SKM-1 (cell line): ENCODE data around the gene FCHSD1.

Source experiments
- DNase-seq: peaks from one replicate; lab custom pipeline; 2025; ENCODE audit not compliant: unreplicated experiment; lab: John Stamatoyannopoulos, UW

FCHSD1 gene

GRCh38 chr5:141672841-141673813 is 21.9 kb upstream of the FCHSD1 start:
- DNase-seq: no peak

DNA sequence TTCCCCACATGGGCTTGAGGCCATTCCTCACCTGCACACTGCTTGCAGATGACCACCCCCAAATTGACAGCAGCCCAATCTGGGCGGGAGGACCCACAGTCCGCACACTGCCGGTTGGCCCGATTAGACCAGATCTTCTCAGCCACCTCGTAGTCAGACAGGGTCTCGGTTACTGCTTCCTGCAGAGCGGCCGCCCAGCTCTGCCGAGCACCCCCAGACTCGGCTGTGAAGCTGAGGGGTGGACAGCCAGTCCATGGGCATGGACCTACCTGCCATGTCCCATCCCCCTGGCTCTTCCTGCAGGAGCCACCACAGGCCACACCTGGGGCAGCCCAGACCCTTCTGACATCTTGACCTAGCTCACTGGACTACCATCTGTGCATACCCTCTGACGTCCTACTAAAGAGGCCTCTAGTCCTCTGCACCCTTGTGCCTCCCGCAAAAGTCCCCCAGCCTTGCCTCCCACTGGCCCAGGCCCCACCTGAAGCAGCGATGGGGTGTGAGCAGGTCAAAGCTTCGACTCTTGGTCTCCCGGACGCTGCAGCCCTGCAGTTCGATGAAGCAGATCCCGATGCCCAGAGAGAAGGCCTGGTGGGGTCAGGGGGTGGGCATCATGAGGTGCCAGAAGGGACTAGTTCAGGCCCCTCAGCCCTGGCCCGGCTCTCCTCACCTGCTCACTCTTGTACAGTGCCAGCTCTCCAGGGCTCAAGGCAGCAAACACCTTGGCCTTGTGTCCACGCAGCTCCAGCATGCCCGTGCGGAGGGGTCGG is 21.0 kb upstream of the FCHSD1 start:
- DNase-seq: no peak

- DNase-seq: no peak
Observed at GRCh38 chr5:141669520-141669919, 18.3 kb upstream of the FCHSD1 start.

GRCh38 chr5:141668601-141669265 is 17.5 kb upstream of the FCHSD1 start:
- DNase-seq: no peak

- no peak for DNase-seq
Observed at GRCh38 chr5:141665995-141666940, 15.1 kb upstream of the FCHSD1 start.

DNA sequence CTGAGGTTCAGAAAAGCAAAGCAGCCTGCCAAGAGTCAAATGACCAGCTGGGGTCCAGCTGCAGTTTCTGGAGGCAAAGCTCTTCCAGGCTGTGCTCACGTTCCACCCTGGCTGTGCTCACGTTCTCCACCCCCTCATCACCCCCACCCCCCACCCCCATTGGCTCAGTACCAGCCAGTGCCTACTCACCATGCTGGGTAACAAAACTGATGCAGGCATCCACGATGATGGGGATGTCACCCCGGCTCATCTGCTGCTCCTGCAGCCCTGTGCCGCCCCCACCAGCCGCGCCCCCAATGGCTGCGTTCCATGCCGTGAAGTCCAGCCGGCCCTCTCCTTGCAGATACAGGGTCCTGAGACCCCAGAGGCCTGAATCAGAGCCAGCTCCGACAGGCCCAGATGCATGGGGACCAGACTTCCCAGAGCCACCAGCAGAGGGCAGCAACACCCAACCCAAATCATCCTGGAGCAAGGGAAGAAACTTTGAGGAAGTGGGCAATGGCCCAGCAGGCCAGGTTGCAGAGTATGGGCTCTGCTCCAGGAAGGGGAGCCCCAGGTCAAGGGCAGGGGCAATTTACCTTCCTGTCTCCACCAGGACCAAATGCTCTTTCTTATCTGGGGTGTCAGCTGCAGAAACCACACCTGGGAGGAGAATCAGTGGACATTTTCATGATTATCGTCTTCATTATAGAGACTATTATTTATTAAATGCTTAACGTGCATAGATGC is 13.7 kb upstream of the FCHSD1 start:
- peak; percentile 81 for DNase-seq

DNA sequence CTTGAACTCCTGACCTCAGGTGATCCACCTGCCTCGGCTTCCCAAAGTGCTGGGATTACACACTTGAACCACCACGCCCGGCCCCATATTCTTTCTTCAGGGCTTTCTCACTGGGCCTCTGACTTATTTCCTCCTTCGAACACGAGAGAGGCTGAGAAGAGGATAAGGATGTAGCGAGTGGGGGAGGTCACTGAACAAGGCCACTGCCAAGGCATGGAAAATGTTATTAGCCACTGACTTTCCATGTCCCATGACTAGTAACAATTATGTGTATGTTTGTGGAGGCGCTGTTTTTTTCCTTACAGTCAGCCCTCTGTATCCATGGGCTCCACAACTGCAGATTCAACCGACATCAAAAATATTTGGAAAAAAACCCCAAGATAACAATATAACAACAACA is 12.3 kb upstream of the FCHSD1 start:
- no peak for DNase-seq

GRCh38 chr5:141662028-141662427 is 10.8 kb upstream of the FCHSD1 start:
- no peak for DNase-seq

DNA sequence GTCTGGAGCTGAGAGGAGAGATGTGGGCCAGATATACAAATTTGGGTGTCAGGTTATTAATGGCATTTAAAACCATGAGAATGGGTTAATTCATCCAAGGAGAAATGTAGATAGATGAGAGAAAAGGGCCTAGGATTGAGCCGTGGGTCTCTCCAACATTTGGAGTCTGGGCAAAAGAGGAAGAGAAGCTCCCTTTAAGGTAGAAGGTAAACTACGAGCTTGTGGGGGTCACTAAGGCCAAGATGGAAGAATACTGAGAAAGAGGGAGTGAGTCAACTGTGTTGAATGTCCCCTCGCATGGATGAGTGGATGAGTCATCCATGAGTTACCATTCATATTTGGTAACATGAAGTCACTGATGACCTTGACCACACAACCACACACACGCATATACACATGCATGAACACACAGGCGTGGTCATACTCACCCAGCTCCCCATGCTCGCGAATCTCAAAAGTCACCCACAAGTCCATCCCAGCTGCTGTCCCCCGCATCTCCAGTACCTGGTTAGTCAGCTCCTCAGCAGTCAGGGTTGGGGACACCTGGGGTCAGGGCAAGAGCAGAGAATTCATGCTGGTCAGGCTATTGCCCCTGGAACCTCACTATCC is 6.8 kb upstream of the FCHSD1 start:
- DNase-seq: no peak

DNA sequence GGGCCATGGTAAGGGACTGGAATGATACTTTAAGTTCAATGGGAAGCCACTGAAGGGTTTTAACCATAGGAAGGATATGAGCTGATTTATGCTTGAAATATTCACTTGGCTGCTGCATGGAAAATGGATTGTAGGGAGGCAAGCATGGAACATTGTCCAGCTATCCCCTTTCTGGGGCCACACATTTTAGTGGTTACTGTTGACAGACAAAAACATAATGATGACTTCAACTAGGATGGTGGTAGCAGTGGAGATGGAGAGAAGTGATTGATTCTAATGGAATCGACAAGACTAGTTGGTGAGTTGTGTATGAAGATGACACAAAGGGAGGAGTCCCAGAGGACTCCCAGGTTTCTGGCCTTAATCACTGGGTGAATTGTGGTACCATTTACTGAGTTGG is 6.2 kb upstream of the FCHSD1 start:
- no peak for DNase-seq

DNA sequence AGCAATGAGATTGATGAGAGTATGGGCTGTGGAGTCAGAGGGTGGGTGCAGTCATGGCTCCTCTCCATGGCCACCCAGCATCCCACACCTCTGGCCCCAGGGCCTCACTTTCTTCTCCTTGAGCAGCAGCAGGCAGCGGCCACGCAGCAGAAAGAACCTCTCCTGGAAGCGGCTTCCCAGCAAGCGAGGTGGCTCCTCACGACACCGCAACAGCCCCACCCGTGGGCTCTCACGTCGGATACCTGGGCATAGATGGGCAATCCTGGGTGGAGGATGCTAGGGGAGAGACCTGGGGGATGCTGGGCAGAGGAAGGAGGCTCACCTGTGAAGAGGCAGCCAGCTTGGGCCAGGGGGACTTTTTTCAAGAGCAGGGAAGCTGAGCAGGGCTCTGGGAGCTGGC is 5.2 kb upstream of the FCHSD1 start:
- DNase-seq: no peak

- no peak for DNase-seq
Observed at GRCh38 chr5:141655020-141655419, 3.8 kb upstream of the FCHSD1 start.

GRCh38 chr5:141654298-141654697 is 3.1 kb upstream of the FCHSD1 start:
- no peak for DNase-seq

DNA sequence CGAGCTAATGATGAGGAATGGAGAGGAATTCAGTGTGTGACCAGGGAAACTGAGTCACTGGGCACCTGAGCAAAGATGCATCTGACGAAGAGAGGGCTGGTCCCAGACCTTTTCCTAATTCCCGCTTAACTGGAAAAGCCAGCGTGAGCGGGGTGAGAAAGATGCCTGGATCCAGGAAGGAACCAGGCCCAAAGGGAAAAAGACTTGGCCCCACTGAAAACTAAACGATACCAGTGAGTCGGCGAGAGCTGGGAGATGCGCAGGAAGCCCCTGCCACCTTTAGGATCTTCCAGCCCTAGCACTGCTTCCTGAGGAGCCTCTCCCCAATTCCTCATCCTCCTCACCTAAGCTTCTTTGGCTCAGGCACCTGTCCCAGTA is 499 bp upstream of the FCHSD1 start:
- no peak for DNase-seq

DNA sequence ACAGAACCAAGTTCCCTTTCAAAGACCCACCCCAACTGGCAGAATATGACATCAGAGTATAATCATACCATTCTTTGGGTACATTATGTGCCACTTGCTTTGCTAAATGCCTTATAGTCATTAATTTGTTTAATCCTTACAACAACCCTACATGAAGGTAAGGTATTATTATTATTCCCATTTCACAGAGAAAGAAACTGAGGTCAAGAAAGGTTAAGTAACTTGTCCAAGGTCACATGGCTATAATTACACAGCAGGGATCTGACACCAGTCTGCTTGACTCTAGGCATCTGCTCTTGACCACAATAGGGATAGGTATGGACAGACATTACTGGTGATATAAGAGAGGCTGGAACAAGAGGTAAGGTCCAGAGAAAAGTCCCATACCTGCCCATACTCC is 1.2 kb downstream of the FCHSD1 start:
- no peak for DNase-seq

- DNase-seq: no peak
Observed at GRCh38 chr5:141649056-141649688, 2.0 kb downstream of the FCHSD1 start.

- DNase-seq: no peak
Observed at GRCh38 chr5:141647851-141648250, 3.4 kb downstream of the FCHSD1 start.

DNA sequence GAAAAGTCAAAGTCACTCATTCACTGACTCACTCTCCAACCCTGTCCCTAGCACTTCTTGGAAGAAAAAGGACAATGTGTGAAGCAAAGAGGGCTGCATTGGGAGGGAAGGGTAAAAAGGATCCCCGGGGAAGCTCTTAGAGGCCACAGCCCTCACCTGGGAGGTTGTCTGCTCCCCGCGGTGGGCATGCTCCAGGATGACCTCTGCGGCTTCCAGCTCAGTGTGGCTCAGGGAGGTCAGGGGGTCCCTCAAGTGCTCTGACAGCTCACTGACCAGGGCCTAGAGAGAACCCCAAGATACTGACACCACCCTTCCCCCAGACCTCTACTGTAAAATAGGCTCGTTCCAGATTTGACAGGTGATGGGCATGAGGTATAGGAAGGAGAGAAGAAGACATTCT is 4.0 kb downstream of the FCHSD1 start:
- DNase-seq: no peak

DNA sequence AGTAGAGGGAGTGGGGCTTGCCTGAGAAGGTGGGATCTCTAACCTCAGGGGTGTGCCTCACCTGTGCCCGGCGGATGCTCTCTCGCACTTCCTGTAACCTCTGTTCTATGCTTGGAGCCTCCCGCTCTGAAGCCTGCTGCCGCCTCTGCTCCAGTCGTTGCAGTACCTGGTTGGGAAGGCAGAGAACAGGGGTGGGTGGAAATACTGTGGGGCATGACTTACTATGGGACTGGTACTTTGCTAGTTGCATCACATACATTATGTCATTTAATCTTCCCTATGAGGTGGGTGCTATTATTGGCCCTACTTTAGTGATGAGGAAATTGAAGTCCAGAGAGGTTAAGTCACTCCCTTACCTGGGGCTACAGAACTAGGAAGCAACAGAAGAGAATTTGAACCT is 5.2 kb downstream of the FCHSD1 start:
- DNase-seq: no peak
